Right renal cortex interstitium (tissue), 3 donors: ENCODE data around the gene MACROH2A2. TPM values are rescaled to one million over a fixed set of nuclear protein-coding genes. Genes with fewer than 3 reads are reported as not detected.

ENCODE experiments used
- DNase-seq, 3 donors: peaks; one replicate each; pipeline ENCODE4 v3.0.0-alpha.2; 2013; ENCODE audit warnings: low read depth in 3 of 3, low spot score in 2 of 3
- polyA plus RNA-seq, 3 donors: library from polyadenylated mRNA; unstranded; fragments of 120-200 nt; gene quantifications; one replicate each; pipeline ENCODE4 v1.2.1, GENCODE V29; 2013; ENCODE audit not compliant: insufficient read length in 3 of 3

Gene MACROH2A2
- polyA plus RNA-seq, 3 donors = 76.9 to 82.0 (median 80.5) TPM

- DNase-seq = no peak
These were observed 73.4 kb downstream of the MACROH2A2 start for GRCh38 chr10:70125918-70126552.

DNA sequence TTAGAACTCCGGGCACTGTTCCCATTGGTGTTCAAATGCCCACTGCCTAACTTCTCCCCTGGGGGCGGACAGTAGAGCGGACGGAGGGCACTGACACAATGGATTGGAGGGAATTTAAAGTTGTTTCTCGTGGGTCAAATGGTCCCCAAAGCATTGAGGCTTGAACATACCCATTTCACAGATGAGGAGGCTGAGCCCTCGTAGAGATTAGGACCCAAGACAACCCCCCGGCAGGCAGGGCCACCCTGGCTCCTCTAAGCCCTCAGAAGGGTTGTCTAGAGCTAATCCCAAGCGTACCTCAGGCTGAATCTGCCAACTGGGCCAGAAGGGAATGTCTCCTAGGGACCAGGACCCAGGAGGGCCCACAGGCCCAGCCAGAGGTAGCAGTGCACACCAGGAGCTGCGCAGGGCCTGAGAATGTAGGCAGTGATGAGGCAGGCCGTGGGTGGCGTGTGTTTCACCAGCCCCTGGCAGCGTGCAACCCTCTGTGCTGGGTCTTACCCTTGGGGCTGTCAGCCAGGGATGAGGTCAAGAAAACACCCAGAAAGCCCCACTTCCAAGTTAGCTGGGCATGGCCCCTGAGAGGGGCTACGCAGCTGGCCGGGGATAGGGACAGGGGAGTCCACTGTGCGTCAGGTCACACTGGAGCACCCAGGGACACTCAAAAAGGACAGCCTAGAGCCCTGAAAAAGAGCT, 74.2 kb downstream of the MACROH2A2 start:
- DNase-seq = no peak

DNA sequence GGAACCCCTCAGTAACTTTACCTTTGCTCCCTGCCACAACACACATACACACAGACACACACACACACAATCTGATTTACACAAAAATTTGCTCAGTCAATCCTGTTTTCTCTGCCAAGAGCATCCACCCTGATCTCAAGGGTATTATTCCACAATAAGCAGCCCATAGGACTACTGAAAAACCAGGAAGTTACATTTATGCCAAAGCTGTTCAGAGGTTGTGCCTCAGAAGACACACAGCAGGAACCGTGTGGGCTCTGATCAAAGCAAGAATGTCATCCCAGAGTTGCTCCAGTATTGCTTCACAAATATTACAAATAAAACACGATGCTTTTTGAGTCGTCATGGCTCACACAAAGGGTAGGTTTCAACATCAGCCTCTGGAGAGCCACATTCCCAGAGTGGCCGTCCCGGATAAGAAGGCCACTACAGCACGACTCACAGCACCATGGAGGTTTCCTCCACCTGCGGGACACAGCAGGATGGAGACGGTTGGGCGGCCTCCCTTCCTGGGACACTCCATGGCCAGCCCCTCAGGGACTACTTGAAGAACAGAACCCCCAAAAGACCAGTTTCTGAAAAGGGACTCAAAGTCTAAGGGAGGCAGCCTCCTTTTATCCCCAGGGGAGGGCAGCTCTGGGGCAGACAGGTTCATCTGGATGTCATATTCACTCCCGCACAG, 78.4 kb downstream of the MACROH2A2 start:
- no peak for DNase-seq

DNA sequence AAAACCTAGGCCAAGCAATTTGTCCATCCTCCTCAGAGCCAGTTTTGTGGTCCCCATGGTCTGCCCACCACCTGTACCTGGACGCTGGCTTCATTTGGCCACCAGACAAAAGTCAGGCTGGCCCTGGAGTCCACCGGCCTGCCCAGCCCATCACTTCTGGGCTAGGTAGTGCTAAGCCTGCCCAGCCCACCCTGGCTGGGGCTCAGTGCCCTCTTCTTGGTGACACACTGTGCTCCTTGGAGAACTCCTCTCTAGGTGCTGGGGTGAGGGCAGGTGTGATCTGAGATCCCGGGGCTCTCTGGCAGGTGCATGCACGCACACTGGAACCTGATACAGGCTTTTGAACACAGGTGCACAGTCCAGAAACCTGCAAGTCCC, 78.9 kb downstream of the MACROH2A2 start:
- DNase-seq = no peak

DNA sequence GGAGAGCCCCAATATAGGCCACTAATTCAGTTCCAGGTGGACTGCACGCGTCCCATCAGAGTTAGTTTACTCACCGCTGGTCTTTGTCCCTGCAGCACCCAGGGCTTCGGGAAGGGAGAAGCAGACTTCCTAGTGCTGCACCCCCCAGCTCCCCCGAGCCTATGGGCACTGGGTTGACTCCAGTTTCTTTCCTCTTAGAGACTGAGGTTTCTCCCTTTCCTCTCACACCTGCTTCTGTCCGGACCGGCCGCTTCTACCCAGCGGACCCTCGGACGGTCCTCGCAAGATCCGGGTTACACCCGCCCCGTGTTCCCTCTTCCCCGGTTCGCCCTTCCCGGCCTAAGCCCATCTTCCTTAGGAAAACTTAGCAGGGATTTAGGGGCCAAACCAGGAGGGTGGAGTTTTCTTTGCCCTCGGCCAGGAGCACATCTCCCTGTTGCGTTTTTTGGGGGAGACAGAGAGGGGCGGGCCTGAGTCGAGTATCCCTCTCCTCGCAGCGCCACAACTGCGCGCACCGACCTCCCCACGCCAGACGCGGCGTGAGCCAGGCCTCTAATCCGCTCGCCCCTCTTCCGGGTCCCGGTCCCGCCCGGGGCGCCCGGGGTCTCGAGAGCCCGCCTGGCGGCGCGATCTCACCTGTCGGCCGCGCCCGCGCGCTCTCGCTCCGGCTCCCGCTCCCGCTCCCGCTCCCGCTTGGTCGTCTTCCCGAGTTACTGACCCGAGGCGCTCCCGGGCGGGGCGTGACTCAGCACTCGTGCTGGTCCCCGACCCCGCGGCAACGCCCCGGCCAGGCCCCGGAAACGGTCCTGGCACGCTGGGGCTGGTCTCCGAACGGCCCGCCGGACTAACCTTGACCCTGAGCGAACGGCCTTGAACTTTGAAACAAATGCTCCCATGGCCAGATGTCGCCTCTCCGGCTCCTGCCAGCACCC, 79.7 kb downstream of the MACROH2A2 start, which contains the start of gene AIFM2:
Gene AIFM2 (minus strand): TSS at position 728 of the 932 bp plus-strand sequence. CDS start 8,741 bp downstream, outside the sequence.
- peak in 1 of 3 donors; percentile 61 for DNase-seq

DNA sequence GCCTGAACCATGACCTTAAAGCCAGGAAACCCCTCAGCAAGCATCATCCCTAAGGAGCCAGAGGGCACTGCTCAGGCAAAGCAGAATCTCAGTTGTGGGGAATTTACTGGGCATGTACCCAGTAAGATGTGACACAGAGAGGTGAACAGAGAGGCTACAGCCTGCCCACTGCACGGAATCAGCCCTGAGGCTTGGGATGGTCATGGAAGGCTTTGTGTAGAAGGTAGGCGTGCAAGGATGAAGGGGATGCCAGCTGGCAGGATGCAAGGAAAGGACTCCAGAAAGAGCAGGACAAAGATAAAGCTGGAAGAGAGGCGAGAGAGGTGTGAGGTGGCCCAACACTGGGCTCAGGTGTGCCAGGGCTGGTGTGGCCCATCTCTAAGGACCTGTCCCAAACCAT, 82.4 kb downstream of the MACROH2A2 start:
- no peak for DNase-seq

DNA sequence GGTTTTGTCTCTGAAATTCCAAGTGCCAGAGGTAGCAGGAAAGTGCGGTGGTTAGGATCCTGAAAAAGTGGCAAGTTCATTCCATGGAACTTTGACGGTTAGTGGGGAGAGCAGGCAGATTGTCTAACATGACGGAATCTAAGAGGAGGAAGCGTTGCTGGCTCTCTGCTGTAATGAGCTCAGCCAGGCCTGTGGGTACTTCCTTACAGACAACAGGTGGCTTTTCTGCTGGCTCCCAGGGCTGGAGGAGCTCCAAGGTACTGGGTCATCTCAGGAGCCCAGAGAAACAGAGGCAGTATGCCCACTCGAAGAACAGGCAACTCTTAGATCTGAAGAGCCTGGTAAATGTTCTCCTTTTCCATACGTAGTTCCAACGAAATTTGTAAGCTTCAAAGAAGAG, 83.0 kb downstream of the MACROH2A2 start:
- DNase-seq = no peak

- no peak for DNase-seq
These were observed 84.5 kb downstream of the MACROH2A2 start for GRCh38 chr10:70137135-70137534.

DNA sequence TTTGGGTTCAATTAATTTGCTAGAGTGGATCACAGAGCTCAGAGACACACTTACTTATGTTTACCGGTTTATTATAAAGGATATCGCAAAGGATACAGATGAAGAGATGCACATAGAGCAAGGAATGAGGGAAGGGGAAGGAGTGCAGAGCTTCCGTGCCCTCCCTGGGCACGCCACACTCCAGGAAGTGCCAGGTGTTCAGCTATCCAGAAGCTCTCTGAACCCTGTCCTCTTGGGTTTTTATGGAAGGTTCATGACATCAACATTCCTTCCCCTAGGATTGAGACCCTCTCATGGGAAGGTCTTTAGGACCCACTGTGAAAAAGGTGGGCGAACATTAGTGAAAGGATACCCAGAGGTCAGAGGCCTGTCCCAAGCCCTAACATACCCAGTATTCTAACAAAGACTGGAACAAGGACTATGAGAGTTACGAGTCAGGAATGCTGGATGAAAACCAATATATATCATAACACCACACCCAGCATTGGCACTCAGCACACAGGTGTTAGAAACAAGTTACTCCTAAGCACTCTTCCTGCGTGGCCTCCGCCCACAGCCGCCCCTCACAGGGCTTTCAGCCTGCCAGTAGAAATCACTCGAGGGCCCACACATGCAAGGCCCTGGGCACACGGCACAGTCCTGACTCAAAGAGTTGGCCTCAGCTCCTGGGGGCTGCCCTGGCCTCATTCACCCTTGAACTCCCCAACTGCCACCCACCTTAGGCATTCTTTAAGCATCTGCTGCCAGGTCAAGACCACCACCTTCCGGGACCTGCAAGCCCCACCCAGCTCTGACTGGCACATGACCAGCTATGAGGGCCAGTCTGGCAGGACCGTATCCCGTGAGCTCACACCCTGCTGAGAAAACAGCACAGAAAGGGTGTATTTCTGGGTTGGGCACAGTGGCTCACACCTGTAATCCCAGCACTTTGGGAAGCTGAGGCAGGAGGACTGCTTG, 85.6 kb downstream of the MACROH2A2 start:
- DNase-seq = no peak

DNA sequence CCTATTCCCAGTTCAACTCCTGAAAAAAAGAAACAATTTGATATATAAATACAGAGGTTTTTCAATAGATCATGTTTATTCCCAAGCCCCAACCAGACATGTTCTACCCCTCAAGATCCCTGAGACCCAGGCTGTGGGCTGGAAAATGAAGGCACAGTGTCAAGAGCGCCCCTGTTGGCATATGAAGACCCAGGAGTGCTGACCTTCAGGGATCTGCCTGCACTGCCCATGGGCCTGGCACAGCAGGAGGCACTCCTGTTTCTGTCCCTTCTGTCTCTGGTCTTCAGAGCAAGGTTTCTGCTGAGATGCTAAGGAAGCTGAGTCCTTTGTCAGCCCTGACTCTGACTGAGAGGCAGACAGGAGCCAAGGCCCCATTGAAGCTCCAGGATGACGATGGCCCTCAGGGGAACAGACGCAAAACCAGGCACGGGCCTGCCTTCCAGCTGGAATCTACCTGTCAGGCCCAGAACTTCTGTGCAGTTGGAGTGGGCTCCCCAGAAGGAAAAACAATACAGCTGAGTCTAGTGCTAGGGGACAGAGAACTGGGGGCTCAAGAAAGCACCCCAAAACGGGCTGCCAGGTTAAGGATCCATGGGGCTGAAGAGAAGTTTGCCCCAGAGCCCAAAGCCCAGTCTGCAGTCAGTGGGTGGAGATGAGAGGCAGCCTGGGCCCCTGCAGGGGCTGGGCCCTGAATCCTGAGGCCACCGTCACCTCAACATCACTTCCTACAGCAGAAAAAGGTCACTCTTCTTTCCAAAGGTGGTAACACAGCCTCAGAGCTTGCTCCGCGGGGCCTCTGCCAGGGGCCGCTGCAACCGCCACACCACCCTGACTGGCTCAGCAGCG, 86.7 kb downstream of the MACROH2A2 start:
- DNase-seq = no peak

- no peak for DNase-seq
These were observed 87.3 kb downstream of the MACROH2A2 start for GRCh38 chr10:70139997-70140250.

DNA sequence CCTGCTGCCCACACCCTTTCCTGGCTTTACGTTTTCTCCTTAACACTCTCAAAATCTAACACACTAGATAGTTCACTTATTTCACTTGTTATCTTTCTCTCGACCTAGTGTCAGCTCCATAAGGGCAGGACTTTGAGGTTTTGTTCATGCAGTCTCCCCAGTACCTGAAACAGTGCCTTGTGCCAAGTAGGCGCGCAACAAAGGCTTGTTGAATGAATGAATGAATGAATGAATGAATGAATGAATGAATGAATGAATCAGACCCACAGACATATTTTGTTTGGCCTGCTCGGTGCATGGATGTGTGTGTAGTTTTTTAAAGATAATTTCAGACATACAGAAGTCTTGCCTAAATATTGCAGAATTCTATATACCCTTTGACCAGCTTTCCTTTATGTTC, 87.7 kb downstream of the MACROH2A2 start:
- no peak for DNase-seq

DNA sequence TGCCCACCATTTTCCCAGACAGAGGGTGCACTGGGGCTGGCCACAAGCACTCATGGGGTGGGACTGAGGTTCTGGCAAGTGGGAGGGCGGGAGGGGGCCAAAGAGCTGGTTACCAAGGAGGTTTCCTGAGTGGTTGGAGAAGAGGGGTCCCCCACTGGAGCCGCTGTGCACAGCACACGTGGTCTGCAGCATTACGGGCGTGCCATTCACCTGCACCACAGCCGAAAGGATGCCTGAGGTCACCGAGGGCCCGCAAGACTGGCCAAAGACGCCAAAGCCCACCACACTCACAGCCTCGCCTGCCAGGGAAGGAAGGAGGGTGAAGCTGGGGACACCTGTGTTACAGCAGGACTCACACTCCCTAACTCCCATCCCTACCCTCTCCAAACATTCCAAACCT, 89.9 kb downstream of the MACROH2A2 start:
- DNase-seq = no peak

DNA sequence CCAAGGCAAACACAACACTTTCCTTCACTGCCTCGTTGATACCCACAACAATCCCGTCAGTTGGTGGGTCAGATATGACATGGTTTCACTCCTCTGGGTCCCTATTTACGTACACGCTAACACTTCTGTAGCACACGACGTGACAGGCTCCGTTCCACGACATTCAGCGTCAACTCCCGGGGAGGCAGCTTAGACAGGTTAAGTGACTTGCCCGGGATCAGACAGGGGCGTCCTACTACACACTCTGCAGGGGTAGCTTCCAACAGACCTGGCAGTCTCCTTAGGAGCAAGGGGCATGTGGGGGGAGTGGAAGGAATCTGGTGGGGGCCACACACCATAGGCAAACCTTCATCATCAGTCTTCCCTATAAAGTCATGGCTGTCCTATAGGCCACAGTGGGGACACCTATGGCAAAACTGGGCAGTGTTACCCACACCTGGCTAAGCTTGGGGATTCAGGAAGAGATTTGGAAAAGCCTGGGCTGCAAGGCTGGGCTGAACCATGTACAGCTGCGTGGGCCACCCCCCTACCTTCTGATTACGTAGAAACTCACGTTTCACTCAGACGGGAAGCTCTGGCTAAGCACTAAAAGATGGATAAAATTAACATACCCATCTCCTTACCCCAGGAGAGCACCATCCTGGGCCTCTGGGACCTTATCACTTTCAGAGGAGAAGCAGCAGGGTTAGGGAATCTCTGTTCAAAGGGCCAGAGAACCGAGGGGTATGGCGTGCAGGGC, 91.9 kb downstream of the MACROH2A2 start:
- no peak for DNase-seq

- peak in 1 of 3 donors; percentile 10 for DNase-seq
These were observed 92.6 kb downstream of the MACROH2A2 start for GRCh38 chr10:70145166-70145665.

DNA sequence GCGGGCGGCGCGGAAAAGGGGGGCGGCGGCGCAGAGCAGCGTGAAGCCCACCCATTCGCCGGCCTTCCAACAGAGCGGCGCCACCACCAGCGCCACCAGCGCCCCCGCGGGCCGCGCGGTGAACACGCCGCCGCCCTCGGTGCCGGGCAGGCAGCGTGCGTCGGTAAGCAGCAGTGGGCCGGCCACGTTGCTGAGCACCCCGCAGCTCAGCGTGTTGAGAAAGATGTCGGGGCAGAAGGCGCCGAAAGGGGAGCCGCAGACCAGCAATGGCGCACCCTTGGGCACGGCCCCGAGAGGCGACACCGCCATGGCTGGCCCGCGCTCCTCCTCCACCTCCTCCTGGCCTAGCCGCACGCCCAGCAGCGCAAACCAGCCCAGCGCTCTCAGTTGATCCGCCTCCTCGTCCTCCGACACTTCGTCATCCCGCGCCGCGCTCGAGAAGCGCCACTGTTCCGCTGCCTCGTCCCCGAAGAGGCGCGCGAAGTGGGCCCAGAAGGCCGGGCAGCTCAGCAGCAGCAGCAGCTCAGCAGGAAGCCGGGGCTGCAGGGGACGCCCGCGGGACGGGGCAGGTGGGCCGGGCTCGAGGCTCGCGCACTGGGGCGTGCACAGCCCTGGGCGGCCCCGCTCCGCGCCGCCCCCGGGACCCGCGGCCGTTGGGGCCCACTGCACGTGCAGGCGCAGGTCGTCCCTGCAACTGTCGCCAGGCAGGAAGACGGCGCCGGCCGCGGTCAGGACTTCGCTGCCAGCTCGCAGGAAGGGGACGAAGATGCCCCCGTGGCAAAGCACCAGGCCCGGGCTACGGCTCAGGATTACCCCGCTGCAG, 93.2 kb downstream of the MACROH2A2 start:
- DNase-seq = peak in 2 of 3 donors; percentile 27 to 45
